Brain microvascular endothelial cell (primary cell): Measurements from ENCODE around the gene ANKRD63.

ENCODE experiments used
- DNase-seq: peaks from one replicate; pipeline ENCODE4 v3.0.0-alpha.2; 2020
- H3K27ac ChIP-seq: fragments of 250-450 bp; sonication (Bioruptor Pico); 2 replicates; pipeline ENCODE4 v1.5.1; 2020; ENCODE audit warnings: mild to moderate bottlenecking, moderate library complexity
- H3K27me3 ChIP-seq: fragments of 250-450 bp; sonication (Bioruptor Pico); replicated peaks from 2 replicates; pipeline ENCODE4 v1.5.1; 2020; ENCODE audit warnings: mild to moderate bottlenecking
- H3K36me3 ChIP-seq: fragments of 250-450 bp; sonication (Bioruptor Pico); replicated peaks from 2 replicates; pipeline ENCODE4 v1.5.1; 2020; ENCODE audit warnings: mild to moderate bottlenecking
- H3K4me3 ChIP-seq: 2 replicates; pipeline ENCODE4 v1.5.1; 2011; ENCODE audit warnings: low read depth, mild to moderate bottlenecking, control low read depth, low read length, moderate library complexity
- CTCF ChIP-seq: IDR thresholded peaks from 2 replicates; pipeline ENCODE4 v1.5.1; 2011; ENCODE audit warnings: low read depth, mild to moderate bottlenecking, moderate library complexity, low read length, control low read depth, inconsistent platforms; ENCODE audit errors: missing control alignments
- in situ Hi-C: cut with HindIII; loops from 2 replicates; pipeline ENCODE4 v1.10.0; 2017; ENCODE audit warnings: low sequenced_read_pairs, low pct_ligation_motif_present

The ANKRD63 gene

DNA sequence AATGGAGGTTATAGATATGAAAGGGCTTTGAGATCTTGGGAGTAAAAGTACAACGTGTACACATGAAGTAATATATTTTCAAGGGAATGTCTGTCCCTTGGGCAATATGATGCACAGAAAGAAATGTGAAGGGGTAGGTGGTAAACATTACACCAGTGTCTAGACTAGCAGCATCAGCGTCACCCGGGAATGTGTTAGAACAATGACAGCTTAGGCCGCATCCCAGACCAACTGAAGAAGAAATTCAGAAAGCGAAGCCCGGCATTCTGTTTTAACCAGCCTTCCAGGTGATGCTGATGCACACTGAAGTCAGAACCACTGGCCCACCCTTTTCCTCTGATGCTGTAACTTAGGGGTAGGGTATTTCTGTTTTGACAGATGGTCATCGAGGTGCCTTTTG lies 46.9 kb upstream of the ANKRD63 start:
- H3K27ac ChIP-seq, result peak overlapping the region; percentile 80

GRCh38 chr15:40328751-40329150 lies 45.9 kb upstream of the ANKRD63 start:
- H3K27ac ChIP-seq, result peak overlapping the region; percentile 80
- no peak overlapping the region for H3K4me3 ChIP-seq
- TF ChIP-seq CTCF, result no peak
- no peak for DNase-seq
- in situ Hi-C loops, result no loop called here
- H3K27me3 ChIP-seq, result no peaks in the 10 kb centered on the region
- no peaks in the 10 kb centered on the region for H3K36me3 ChIP-seq

More for the DNA sequence above, 46.9 kb upstream of the ANKRD63 start:
- no peak for TF ChIP-seq CTCF
- no peak overlapping the region for H3K4me3 ChIP-seq
- no peaks in the 10 kb centered on the region for H3K27me3 ChIP-seq
- H3K36me3 ChIP-seq, result peaks cover under 1% of the 10 kb centered on the region
- DNase-seq, result peak; percentile 70
- in situ Hi-C loops, result no loop called here

- DNase-seq, result no peak
- peak overlapping the region; percentile 80 for H3K27ac ChIP-seq
- H3K4me3 ChIP-seq, result no peak overlapping the region
- no peaks in the 10 kb centered on the region for H3K27me3 ChIP-seq
- no peak for TF ChIP-seq CTCF
- in situ Hi-C loops, result no loop called here
- H3K36me3 ChIP-seq, result no peaks in the 10 kb centered on the region
Measured at GRCh38 chr15:40328176-40328575, 45.3 kb upstream of the ANKRD63 start.

DNA sequence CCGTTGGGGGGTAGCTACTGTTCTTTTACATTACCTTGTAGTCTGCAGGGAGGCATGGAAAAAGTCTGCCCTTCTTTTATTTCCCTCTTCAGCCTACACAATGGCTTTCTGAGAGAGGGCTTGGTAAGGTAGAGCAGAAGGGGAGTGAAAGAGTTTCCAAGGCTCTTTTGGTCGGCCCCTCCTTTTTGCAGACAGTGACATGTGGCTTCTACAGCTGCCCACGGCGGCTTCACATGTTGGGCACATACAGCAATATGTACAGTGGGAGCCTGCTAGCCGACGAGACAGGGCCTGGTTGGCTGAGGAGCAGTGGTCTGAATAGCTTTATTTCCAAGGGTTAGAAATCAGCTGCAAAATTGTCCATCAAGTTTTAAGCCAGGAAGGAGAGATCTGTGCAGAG lies 44.6 kb upstream of the ANKRD63 start:
- no peak overlapping the region for H3K4me3 ChIP-seq
- in situ Hi-C loops, result no loop called here
- no peak for TF ChIP-seq CTCF
- no peaks in the 10 kb centered on the region for H3K27me3 ChIP-seq
- H3K36me3 ChIP-seq, result no peaks in the 10 kb centered on the region
- peak overlapping the region; percentile 80 for H3K27ac ChIP-seq
- DNase-seq, result no peak

GRCh38 chr15:40325700-40326099 lies 42.8 kb upstream of the ANKRD63 start:
- TF ChIP-seq CTCF, result no peak
- Histone ChIP-seq H3K27me3 (no peaks in the 10 kb centered on the region), H3K36me3 (no peaks in the 10 kb centered on the region), H3K4me3 (no peak overlapping the region), H3K27ac (no peak overlapping the region)
- DNase-seq, result no peak
- in situ Hi-C loops, result no loop called here

DNA sequence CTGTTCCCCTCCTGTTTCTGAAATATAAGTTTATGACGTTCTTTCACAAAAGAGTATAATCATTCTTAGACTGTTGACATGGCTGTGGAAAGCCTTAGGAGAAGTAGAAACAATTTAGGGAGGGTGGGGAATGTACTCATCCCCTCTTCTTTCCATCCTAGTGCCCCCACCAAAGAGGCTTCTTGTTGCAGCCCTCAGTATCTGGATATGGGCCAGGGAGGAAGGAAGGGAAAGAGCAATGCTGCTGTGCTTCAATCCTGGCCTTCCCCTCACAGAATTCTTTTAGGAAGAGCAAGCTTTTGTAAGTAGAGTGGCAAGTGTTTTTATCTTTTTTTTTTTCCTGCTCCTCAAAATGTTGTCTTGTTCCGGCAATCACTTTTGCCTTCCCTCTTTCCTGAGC lies 42.3 kb upstream of the ANKRD63 start:
- TF ChIP-seq CTCF, result no peak
- H3K4me3 ChIP-seq, result peak overlapping the region; percentile 69
- H3K27ac ChIP-seq, result no peak overlapping the region
- H3K27me3 ChIP-seq, result no peaks in the 10 kb centered on the region
- no peaks in the 10 kb centered on the region for H3K36me3 ChIP-seq
- in situ Hi-C loops, result no loop called here
- DNase-seq, result no peak
